ENCODE data around the gene CDK5RAP2.
"Not testable (repeated sequence)": the region's sequence is repeated elsewhere in the genome, so short reads cannot be mapped to it uniquely, and the experiment has no call there.

Gene CDK5RAP2

DNA sequence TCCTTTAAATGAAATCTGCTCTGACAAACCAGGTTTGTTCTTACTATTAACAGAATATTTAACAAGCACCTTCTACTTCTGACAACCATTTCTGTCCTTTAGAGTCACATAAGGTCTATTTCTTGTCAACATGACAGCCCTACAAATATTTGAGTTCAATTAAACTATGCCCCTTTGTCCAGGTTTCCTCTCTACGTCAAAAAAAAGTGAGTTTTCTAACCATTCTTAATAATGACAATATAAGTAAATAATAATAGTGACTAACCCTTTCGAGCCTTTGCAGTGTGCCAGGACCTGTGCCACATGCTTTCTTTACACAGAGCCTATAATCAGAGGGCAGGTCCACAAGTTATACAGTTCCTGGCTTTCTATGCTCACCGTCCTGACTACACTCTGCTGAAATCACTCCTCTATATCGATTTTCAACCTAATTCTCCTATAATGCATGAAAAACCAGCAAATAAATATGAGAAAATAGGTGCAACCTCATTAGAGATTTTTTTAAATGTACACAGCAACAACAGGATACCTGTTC, 115.0 kb downstream of the CDK5RAP2 start:
- no peak for DNase-seq (ENCODE audit: low spot score)

DNA sequence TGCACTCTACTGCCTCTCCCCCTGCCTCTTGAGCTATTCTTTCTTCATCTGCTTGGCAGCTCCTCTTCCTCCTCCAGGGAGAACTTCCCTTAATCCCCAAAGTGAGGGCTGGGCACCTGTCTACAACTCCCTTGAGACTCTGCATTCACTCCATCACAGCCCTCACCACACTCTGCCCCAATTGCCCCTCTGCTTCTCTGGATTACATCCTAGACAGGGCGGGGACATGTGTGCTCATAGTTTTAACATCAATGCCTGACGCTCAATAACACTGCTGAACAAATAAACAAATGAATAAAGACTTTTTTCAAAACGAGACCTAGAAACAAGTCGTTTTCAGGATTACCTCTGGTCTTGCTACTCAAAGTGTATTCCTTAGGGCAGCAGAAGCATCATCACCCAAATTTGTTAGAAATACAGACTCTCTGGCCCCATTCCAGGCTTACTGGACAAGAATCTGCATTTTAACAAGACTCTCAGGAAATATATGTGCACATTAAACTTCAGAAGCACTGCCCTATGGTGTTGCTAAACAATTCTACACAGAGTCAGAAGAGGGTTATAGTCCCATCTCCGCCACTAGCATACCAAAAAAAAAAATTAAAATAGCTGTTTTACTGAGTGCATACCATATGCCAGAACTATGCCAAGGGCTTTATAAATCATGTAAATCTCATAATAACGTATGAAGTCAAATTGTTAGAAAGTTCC, 115.6 kb downstream of the CDK5RAP2 start:
- DNase-seq (ENCODE audit: low spot score) = peak; percentile 55

- DNase-seq (ENCODE audit: low spot score) = no peak
These were observed 116.2 kb downstream of the CDK5RAP2 start for GRCh38 chr9:120463765-120464164.

DNA sequence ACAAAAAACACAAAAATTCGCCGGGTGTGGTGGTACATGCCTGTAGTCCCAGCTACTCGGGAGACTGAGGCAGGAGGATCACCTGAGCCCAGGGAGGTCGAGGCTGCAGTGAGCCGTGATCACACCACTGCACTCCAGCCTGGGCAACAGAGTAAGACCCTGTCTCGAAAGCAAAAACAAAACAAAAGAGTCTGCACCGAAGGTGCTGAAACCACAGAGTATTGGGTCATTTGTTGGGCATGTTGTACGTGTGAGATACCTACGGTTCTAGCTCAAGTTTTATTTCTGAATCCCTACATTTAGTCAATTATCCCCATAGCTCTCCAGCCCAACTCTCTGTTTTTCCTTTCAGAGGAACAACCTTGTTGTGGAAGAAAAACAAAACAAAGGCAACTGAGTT, 118.3 kb downstream of the CDK5RAP2 start:
- not testable (repeated sequence) for DNase-seq (ENCODE audit: low spot score)

DNA sequence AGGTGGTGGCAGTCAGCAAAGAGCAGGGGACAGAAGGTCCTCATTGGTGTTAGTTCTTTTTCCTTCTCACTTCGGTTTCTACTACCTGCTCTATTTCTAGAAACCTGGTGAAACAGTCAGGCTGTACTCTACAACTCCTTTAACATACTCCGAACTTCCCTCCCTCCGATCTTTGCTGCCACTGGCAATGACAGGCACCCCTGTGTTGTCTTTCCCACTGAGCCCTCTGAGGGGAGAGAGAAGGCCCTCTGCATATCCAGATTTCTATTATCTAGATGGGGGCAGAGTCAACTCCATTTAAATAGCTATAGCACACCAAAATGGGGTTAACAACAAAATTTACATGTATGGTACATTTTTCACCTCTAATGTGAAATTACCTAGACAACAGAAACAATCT, 123.7 kb downstream of the CDK5RAP2 start:
- no peak for DNase-seq (ENCODE audit: low spot score)

GRCh38 chr9:120454467-120454866, 125.5 kb downstream of the CDK5RAP2 start:
- DNase-seq (ENCODE audit: low spot score) = no peak

GRCh38 chr9:120453792-120454191, 126.2 kb downstream of the CDK5RAP2 start:
- no peak for DNase-seq (ENCODE audit: low spot score)

DNA sequence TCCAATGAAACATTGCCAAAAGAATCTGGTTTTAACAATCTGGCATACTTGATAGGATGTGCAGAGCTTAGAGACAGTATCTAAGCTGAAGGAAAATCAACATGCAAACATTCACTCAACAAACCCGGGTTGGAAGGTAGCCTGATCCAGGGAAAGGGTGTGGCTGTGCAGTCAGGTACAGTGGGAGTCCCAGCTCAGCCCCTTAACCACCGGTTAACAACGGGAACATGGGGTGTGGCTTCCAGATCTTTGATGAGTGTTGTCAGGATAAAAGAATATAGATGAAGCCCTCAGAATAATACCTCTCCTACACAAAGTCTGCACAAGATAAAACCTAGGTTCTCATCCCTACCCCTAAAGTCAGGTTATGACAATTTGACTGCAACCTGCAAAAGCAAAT, 127.3 kb downstream of the CDK5RAP2 start:
- no peak for DNase-seq (ENCODE audit: low spot score)

GRCh38 chr9:120450916-120451315, 129.1 kb downstream of the CDK5RAP2 start:
- DNase-seq (ENCODE audit: low spot score) = no peak

GRCh38 chr9:120449566-120449965, 130.4 kb downstream of the CDK5RAP2 start:
- DNase-seq (ENCODE audit: low spot score) = no peak

DNA sequence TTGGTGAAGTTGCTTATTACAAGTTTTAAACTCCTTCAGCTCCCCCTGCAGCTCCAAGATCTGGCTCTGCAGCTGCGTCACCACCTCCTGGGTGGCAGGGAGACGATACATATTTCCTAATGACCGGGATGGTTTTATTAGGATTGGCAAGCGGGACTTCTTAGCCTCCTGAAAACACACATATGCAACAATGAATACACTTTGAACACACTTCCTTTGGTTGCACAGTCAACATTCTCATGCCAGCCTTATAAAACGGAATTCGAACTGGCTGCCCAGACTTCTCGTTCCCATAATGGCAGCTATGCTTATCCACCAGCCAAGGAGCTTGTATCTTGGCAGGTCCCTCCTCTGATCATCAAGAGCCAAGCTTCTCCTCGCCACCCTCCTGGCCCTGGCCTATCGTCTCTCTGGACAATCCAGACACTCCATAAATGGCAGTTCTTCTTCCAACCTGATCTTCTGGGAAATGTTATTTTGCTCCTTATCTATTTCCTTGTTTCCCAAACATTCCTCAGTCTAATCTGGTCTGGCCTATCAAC, 131.9 kb downstream of the CDK5RAP2 start:
- no peak for DNase-seq (ENCODE audit: low spot score)

GRCh38 chr9:120446671-120447070, 133.3 kb downstream of the CDK5RAP2 start:
- DNase-seq (ENCODE audit: low spot score) = no peak

- DNase-seq (ENCODE audit: low spot score) = no peak
These were observed 136.0 kb downstream of the CDK5RAP2 start for GRCh38 chr9:120443976-120444375.

DNA sequence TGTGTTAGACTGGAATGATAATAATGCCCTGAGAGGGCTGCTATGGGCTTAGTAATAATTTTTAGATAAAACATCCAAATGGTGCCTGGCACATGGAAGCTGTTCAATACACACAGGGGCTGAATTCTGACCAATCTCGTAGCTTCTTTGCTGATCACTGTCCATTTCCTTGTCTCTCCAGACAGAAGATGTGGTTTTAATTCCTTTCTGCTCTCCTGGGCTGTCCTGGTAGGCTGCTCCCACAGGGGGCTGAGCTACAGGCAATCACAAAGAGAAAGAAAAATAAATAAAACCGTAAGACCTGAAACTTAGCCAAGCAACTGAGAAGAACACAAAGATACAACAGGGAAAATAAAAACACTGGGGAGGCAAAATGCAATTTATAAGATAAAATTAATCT, 136.5 kb downstream of the CDK5RAP2 start:
- no peak for DNase-seq (ENCODE audit: low spot score)

GRCh38 chr9:120442308-120442995, 137.5 kb downstream of the CDK5RAP2 start:
- DNase-seq (ENCODE audit: low spot score) = no peak

- no peak for DNase-seq (ENCODE audit: low spot score)
These were observed 138.3 kb downstream of the CDK5RAP2 start for GRCh38 chr9:120441426-120442307.

DNA sequence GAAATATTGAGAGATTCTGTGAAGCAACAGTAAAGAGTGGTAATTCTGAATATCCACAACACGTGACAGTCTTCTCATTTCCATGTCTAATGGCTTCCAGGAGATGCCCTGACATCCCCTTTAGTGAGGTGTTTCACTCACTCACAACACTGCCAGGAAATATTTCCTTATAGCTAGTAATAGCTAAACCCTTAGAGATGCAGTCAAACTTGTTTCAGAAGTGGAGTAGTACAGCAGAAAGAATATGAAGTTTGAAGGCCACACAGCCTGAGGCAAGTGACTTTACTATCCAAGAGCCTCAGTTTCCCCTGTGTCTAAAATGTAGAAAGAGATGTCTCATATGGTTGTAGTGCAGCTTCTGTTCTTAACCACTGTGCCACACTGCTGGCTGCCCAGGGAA, 139.2 kb downstream of the CDK5RAP2 start:
- DNase-seq (ENCODE audit: low spot score) = no peak

DNA sequence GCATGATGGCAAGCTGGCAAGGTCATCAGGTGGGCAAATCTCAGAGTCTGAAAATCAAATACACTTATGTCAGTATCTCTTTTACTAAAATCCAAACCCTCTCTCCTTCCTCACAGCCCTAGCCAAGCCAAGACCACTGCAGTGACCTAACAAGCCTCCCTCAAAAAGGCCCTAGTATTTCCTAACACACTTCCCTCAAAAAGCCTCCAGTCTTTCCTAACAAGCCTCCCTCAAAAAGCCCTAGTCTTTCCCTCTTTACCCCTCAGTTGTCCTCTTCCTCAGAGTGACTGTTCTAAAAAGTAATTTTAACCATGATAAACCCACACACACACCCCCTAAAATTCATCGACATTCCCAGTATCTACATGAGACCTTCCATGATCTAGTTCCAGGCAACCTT, 140.0 kb downstream of the CDK5RAP2 start:
- DNase-seq (ENCODE audit: low spot score) = no peak

- DNase-seq (ENCODE audit: low spot score) = peak; percentile 55
These were observed 141.0 kb downstream of the CDK5RAP2 start for GRCh38 chr9:120438836-120439546.

DNA sequence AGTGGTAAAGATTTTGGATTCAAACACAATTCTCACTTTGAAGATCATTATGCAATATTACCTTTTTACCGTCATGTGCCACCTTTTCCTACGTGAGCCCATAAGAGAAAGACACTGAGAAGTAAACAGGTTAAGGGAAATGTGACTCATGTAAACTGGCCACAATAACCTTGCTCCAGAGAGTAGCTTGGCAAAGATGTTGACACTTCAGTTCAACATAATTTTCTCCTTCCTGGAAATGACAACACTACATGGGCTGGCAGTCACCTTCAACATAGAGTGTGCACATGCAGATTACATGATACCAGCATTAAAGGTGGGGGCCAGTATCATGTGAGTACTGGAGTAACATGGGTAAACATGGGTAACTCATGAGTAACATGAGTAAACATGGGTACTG, 141.9 kb downstream of the CDK5RAP2 start:
- no peak for DNase-seq (ENCODE audit: low spot score)

- no peak for DNase-seq (ENCODE audit: low spot score)
These were observed 142.9 kb downstream of the CDK5RAP2 start for GRCh38 chr9:120436983-120437475.
